ENCODE results near the gene ARID1B.

- TF ChIP-seq, protein P1, sequence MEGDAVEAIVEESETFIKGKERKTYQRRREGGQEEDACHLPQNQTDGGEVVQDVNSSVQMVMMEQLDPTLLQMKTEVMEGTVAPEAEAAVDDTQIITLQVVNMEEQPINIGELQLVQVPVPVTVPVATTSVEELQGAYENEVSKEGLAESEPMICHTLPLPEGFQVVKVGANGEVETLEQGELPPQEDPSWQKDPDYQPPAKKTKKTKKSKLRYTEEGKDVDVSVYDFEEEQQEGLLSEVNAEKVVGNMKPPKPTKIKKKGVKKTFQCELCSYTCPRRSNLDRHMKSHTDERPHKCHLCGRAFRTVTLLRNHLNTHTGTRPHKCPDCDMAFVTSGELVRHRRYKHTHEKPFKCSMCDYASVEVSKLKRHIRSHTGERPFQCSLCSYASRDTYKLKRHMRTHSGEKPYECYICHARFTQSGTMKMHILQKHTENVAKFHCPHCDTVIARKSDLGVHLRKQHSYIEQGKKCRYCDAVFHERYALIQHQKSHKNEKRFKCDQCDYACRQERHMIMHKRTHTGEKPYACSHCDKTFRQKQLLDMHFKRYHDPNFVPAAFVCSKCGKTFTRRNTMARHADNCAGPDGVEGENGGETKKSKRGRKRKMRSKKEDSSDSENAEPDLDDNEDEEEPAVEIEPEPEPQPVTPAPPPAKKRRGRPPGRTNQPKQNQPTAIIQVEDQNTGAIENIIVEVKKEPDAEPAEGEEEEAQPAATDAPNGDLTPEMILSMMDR (IDR thresholded peaks at IDR 0.05): no peak
- no peak for TF ChIP-seq POLR2A (IDR thresholded peaks at IDR 0.05)
Observed at GRCh38 chr6:157170535-157170934, 393.4 kb downstream of the ARID1B start.

Data from adrenal gland (tissue), 5 donors.